GM12865 (cell line): ENCODE results near the gene CADM2.

ENCODE experiments used
- DNase-seq: peaks from one replicate; pipeline ENCODE4 v3.0.0; 2010; ENCODE audit warnings: low read depth
- H3K4me3 ChIP-seq: 2 replicates; pipeline ENCODE4 v1.5.1; 2011; ENCODE audit warnings: mild to moderate bottlenecking, low read depth, low read length, control low read depth
- CTCF ChIP-seq: IDR thresholded peaks from 2 replicates; pipeline ENCODE4 v1.5.1; 2011; ENCODE audit warnings: low read length, control low read depth, low read depth, inconsistent platforms; ENCODE audit not compliant: insufficient read depth; ENCODE audit errors: missing control alignments

CADM2 gene

GRCh38 chr3:85875589-85875988 is 916.8 kb downstream of the CADM2 start:
- TF ChIP-seq CTCF, result no peak
- DNase-seq, result no peak

GRCh38 chr3:85877631-85878030 is 918.8 kb downstream of the CADM2 start:
- no peak overlapping the region for H3K4me3 ChIP-seq
- no peak for TF ChIP-seq CTCF
- DNase-seq, result no peak

More at GRCh38 chr3:85875589-85875988, 916.8 kb downstream of the CADM2 start:
- H3K4me3 ChIP-seq, result no peak overlapping the region

GRCh38 chr3:85881833-85882393 is 923.1 kb downstream of the CADM2 start:
- TF ChIP-seq CTCF, result no peak
- no peak overlapping the region for H3K4me3 ChIP-seq
- no peak for DNase-seq

- no peak overlapping the region for H3K4me3 ChIP-seq
- TF ChIP-seq CTCF, result no peak
- DNase-seq, result no peak
These were observed 931.3 kb downstream of the CADM2 start for GRCh38 chr3:85890043-85890555.

- no peak overlapping the region for H3K4me3 ChIP-seq
- no peak for TF ChIP-seq CTCF
- DNase-seq, result no peak
These were observed 944.6 kb downstream of the CADM2 start for GRCh38 chr3:85903434-85903833.

GRCh38 chr3:85912980-85913379 is 954.2 kb downstream of the CADM2 start:
- no peak for TF ChIP-seq CTCF
- DNase-seq, result no peak
- H3K4me3 ChIP-seq, result no peak overlapping the region

- H3K4me3 ChIP-seq, result no peak overlapping the region
- no peak for TF ChIP-seq CTCF
These were observed 963.6 kb downstream of the CADM2 start for GRCh38 chr3:85922374-85922773.

More at GRCh38 chr3:85922374-85922773, 963.6 kb downstream of the CADM2 start:
- DNase-seq, result no peak
